Transverse colon (tissue), 4 donors: ENCODE results near the gene SMARCA2. TPM values are rescaled to one million over a fixed set of nuclear protein-coding genes. Genes with fewer than 3 reads are reported as not detected.

ENCODE experiments used
- DNase-seq: peaks from one replicate; pipeline ENCODE4 v3.0.0-alpha.2; 2019
- H3K27ac ChIP-seq, 4 donors: fragments of 200-600 bp; sonication (generic); 2 replicates each; pipeline ENCODE4 v1.5.1; 2016 to 2018; ENCODE audit warnings: inconsistent platforms in 4 of 4
- H3K27me3 ChIP-seq: fragments of 200-600 bp; sonication (generic); 2 replicates; pipeline ENCODE4 v1.5.1; 2017; ENCODE audit warnings: inconsistent platforms
- H3K36me3 ChIP-seq, 4 donors: fragments of 200-600 bp; sonication (generic); 2 replicates each; pipeline ENCODE4 v1.5.1; 2017 to 2019; ENCODE audit warnings: inconsistent platforms in 4 of 4
- H3K4me1 ChIP-seq, 4 donors: fragments of 200-600 bp; sonication (generic); 2 replicates each; pipeline ENCODE4 v1.5.1; 2017 to 2020; ENCODE audit warnings: inconsistent platforms in 4 of 4
- H3K4me3 ChIP-seq, 4 donors: fragments of 200-600 bp; sonication (generic); 1 replicate in 1 of 4; 2 replicates in 3 of 4; pipeline versions ENCODE4 v1.5.1 to v1.6.1; 2017 to 2019; ENCODE audit warnings: inconsistent platforms in 4 of 4
- H3K9me3 ChIP-seq, 2 donors: fragments of 200-600 bp; sonication (generic); 2 replicates each; pipeline ENCODE4 v1.5.1; 2017 to 2019; ENCODE audit warnings: inconsistent platforms in 2 of 2
- EP300 ChIP-seq: sonication (generic); formaldehyde crosslinking; IDR thresholded peaks from one replicate; pipeline ENCODE4 v1.6.1; 2017; ENCODE audit warnings: antibody characterized with exemption, low read depth
- POLR2A ChIP-seq: fragments of 450-650 bp; IDR thresholded peaks from one replicate; pipeline ENCODE4 v1.6.1; 2016; ENCODE audit warnings: antibody characterized with exemption, mild to moderate bottlenecking, moderate library complexity
- POLR2AphosphoS5 ChIP-seq, 3 donors: sonication (generic); formaldehyde crosslinking; IDR thresholded peaks; one replicate each; pipeline ENCODE4 v1.6.1; 2016; ENCODE audit warnings: antibody characterized with exemption in 3 of 3
- WGBS, 2 donors: methylation state at CpG; one replicate each; pipeline ENCODE4 v1.1.5; 2018; ENCODE audit warnings: low coverage in 1 of 2; 5-methylcytosine and 5-hydroxymethylcytosine counted together
- in situ Hi-C, 4 donors: fragments of 200-750 bp; cut with MboI; loops; one replicate each; pipeline versions ENCODE4 v1.15.0 to v1.15.1; 2017; ENCODE audit warnings: low sequenced_read_pairs in 3 of 4, low pct_ligation_motif_present in 1 of 4, low pct_unique_long_range_greater_than_20kb in 1 of 4
- intact Hi-C: fragments of 100-400 bp; cut with DNase I; formaldehyde crosslinking; loops from one replicate; pipeline ENCODE4 v1.15.1; 2023; ENCODE audit warnings: low total_unique reads
- total RNA-seq, 4 donors: library from RNA; depleted of rRNA; stranded (reverse); fragments of >200 nt; gene quantifications; one replicate each; pipeline ENCODE4 v1.1.0, GENCODE V29; 2016
- TF ChIP-seq, protein P1 (sequence below), 5 experiments: fragments of 200-600 bp in 3 of 5; fragments of 450-650 bp in 2 of 5; sonication (generic) in 3 of 5; IDR thresholded peaks; 1 replicate in 2 of 5; 2 replicates in 3 of 5; pipeline ENCODE4 v1.5.1; 2016 to 2017; ENCODE audit warnings: antibody characterized with exemption in 5 of 5, inconsistent platforms in 3 of 5, mild to moderate bottlenecking in 2 of 5, moderate library complexity in 1 of 5

SMARCA2 gene
- total RNA-seq, 4 donors from 2014 or later, result 74.8 to 110 (median 92.4) TPM

- 85% methylated on average over 1 of the region's 1 CpG; no CpG with 5 or more reads in 1 of the 2 donors for WGBS, 2 donors
Observed at GRCh38 chr9:2127486-2127885, 112.3 kb downstream of the SMARCA2 start.

GRCh38 chr9:2128141-2128540 is 113.0 kb downstream of the SMARCA2 start:
- Histone ChIP-seq H3K27me3 (no peaks in the 10 kb centered on the region), H3K4me1 (peaks cover 0 to 25% (median 5%) of the 10 kb centered on the region in 4 donors), H3K36me3 (peaks cover 0 to 7% (median 3%) of the 10 kb centered on the region in 4 donors), H3K9me3 (no peaks in the 10 kb centered on the region), H3K27ac (peak overlapping the region; percentile 23 to 75 (median 54)), H3K4me3 (no peak overlapping the region)
- 94% methylated on average over 3 of the region's 3 CpGs; no CpG with 5 or more reads in 1 of the 2 donors for WGBS, 2 donors
- in situ Hi-C loops, result loop anchor here in 2 of 4 donors (25.0 kb wide), 1 partner anchor 709 kb away; the partner anchor contains the start of gene PUM3 (in 2 of the 2)
- no peak for DNase-seq
- TF ChIP-seq EP300 (no peak), POLR2A (no peak), POLR2AphosphoS5 (IDR thresholded peaks at IDR 0.05) (no peak)
- TF ChIP-seq, protein P1, sequence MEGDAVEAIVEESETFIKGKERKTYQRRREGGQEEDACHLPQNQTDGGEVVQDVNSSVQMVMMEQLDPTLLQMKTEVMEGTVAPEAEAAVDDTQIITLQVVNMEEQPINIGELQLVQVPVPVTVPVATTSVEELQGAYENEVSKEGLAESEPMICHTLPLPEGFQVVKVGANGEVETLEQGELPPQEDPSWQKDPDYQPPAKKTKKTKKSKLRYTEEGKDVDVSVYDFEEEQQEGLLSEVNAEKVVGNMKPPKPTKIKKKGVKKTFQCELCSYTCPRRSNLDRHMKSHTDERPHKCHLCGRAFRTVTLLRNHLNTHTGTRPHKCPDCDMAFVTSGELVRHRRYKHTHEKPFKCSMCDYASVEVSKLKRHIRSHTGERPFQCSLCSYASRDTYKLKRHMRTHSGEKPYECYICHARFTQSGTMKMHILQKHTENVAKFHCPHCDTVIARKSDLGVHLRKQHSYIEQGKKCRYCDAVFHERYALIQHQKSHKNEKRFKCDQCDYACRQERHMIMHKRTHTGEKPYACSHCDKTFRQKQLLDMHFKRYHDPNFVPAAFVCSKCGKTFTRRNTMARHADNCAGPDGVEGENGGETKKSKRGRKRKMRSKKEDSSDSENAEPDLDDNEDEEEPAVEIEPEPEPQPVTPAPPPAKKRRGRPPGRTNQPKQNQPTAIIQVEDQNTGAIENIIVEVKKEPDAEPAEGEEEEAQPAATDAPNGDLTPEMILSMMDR (IDR thresholded peaks at IDR 0.05), result no peak
- intact Hi-C loops, result no loop called here

More at GRCh38 chr9:2127486-2127885, 112.3 kb downstream of the SMARCA2 start:
- Histone ChIP-seq H3K36me3 (peaks cover 0 to 11% (median 3%) of the 10 kb centered on the region in 4 donors), H3K9me3 (no peaks in the 10 kb centered on the region), H3K4me3 (no peak overlapping the region), H3K4me1 (peaks cover 0 to 25% (median 5%) of the 10 kb centered on the region in 4 donors), H3K27ac (peak overlapping the region; percentile 66 to 79 (median 74)), H3K27me3 (no peaks in the 10 kb centered on the region)
- intact Hi-C loops (no loop called here), in situ Hi-C loops (loop anchor here in 2 of 4 donors (25.0 kb wide), 1 partner anchor 710 kb away; the partner anchor contains the start of gene PUM3 (in 2 of the 2))
- no peak for DNase-seq
- TF ChIP-seq EP300 (no peak), POLR2AphosphoS5 (IDR thresholded peaks at IDR 0.05) (no peak), POLR2A (no peak)
- TF ChIP-seq, protein P1 (IDR thresholded peaks at IDR 0.05), result no peak

DNA sequence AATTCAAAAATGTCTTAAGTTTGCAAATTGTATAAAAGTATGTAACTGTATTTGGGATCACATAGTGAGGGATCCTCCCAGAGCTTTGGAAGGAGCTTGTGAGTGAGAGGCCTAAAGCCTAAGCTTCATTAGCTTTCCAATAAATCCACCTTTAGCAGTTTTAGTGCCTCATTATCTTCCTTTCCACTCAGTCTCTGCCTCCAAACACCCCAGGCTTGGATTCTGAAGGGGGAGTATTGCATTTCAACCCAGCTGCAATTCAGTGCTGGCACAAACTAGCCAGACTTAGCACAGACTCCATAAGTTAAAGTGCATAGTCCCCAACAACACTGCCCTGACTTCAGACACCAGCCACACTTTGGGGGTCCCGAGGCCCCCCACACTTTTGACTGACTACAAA is 113.5 kb downstream of the SMARCA2 start:
- intact Hi-C loops, result no loop called here
- peaks cover 0 to 25% (median 5%) of the 10 kb centered on the region in 4 donors for H3K4me1 ChIP-seq
- in situ Hi-C loops, result loop anchor here in 2 of 4 donors (25.0 kb wide), 1 partner anchor 709 kb away; the partner anchor contains the start of gene PUM3 (in 2 of the 2)
- H3K9me3 ChIP-seq, result no peaks in the 10 kb centered on the region
- peaks cover 0 to 7% (median 3%) of the 10 kb centered on the region in 4 donors for H3K36me3 ChIP-seq
- TF ChIP-seq, protein P1 (IDR thresholded peaks at IDR 0.05), result no peak
- 60 to 95% methylated on average over 1 of the region's 1 CpG for WGBS, 2 donors
- no peaks in the 10 kb centered on the region for H3K27me3 ChIP-seq
- peak overlapping the region in 3 of 4 donors; percentile 23 to 75 (median 72) for H3K27ac ChIP-seq
- no peak for DNase-seq
- H3K4me3 ChIP-seq, result no peak overlapping the region

- DNase-seq, result no peak
- Histone ChIP-seq H3K4me1 (peaks cover 0 to 17% (median 5%) of the 10 kb centered on the region in 4 donors), H3K36me3 (peaks cover 0 to 3% (median 0%) of the 10 kb centered on the region in 4 donors), H3K27me3 (no peaks in the 10 kb centered on the region), H3K27ac (no peak overlapping the region), H3K9me3 (no peaks in the 10 kb centered on the region), H3K4me3 (no peak overlapping the region)
- TF ChIP-seq POLR2A (no peak), POLR2AphosphoS5 (IDR thresholded peaks at IDR 0.05) (no peak), EP300 (no peak)
- TF ChIP-seq, protein P1 (IDR thresholded peaks at IDR 0.05), result no peak
- in situ Hi-C loops, result loop anchor here in 2 of 4 donors (25.0 kb wide), 1 partner anchor 706 kb away; the partner anchor contains the start of gene PUM3 (in 2 of the 2)
- 83 to 94% methylated on average over 2 to 3 of the region's 3 CpGs for whole genome bisulfite sequencing, 2 donors
- intact Hi-C loops, result no loop called here
Observed at GRCh38 chr9:2130941-2131340, 115.8 kb downstream of the SMARCA2 start.
